Smooth muscle cell of the brain vasculature (primary cell): Measurements from ENCODE around the gene VENTX.

Source experiments
- DNase-seq: peaks from one replicate; pipeline ENCODE4 v3.0.0-alpha.2; 2012; ENCODE audit warnings: low read depth, low spot score

VENTX gene

DNA sequence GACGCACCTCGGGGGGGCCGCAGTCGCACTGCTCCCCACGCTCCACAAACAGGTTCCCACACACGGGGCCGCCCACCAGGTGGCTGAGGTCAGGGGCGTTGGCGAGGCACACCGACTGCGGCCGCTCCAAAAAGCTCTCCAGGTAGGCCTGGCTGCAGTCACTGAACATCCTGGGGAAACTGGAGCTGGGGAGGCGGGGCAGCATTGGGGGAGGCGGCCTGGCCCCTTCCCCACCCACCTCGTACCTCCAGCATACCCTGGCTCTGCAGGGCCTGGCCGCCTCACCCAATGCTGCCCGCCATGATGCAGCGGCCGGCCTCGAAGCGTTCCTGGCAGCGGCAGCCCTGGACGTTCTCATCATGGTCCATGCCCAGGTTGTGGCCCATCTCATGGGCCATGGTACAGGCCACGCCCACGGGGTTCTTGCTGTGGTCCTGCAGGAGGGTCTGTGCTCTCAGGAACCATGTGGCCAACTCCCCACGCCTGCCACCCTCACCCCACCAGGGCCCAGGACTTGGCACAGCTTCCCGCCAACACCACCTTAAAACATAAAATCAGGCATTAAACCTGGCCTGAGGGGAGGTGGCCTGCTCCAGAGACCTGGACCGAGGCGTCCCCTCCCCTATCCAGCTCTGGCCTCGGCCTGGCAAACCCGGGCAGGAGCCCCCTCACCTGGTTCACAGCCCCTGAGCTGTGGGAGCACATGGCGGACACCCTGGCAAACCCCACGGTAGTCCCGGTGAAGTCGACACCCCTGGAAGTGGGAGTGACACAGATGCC is 34.1 kb downstream of the VENTX start:
- DNase-seq, result no peak

DNA sequence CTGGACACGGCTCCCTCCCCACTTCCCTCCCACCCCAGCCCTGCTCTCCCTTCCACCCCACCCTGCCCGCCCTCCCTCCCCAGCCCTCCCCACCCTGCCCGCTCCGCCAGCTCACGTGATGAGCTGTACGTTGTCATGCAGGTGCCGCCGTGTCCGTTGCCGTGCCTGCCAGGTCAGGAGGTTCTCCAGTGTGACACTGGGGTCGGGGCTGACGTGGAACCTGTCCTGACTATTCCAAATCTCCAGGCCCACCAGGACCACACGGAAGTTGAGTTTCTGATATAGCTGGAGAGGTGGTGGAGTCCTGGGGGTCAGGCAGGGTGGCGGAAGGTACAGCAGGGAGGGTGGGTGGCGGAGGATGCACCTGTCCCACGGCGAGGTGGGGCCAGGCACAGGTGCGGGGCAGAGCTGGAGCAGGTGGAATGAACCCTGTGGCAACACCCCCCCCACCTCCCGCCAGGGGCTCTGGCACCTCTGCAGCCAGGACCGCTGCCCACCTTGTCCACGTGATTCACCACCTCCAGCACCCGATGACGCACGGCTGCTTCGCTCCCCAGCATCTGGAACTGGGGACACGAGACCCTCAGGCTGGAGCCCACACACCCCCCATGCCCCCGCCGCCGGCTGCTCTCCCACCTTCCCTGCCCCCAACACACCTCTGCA is 34.8 kb downstream of the VENTX start:
- no peak for DNase-seq

DNA sequence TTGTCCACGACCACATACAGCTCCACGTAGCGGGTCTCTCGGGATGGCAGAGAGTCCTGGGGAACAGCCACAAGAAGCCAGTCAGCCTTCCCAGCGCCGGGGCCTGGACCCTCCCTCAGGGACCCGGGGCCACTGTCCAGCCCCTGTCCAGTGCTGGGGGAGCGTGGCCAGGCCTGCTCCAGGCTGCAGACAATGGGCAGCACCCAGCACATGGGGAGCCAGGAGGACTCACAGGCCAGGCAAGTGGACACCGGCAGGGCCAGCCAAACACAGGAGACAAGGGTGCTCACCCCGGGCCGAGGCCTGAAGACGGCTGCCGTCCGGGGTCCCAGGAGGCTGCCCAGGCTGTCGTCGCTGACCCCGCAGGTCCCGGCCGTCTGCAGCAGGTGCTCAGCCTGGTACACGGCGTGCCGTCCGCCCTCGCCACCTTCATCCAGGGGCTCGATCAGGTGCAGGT is 35.3 kb downstream of the VENTX start:
- no peak for DNase-seq

DNA sequence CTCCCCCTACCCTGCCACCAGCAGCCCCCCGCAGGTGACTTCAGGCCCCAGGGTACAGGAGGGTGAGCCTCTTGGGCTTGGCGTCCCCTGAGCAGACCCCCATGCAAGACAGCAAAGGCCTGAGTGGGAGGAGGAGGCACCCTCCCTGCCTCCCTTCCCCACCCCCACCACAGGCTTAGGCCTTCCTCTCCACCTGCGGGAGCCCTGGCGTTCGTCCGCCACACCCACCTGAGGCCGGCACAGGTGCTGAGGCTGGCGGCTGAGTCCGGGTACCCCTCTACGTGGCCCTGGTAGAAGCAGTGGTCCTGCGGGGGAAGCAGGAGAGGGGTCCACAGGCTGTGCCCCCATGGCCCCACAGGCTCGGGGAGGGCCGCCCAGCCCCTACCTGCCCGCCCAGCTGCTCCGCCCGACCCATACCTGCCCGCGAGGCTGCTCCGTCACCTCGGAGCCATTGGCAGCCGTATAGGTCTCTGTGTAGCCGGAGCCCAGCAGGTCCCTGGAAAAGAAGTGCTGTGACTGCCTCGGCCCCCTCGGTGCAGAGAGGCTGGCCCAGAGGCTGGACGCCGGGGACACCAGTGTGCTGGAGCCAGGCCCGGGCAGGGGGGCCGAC is 36.0 kb downstream of the VENTX start:
- DNase-seq, result no peak

DNA sequence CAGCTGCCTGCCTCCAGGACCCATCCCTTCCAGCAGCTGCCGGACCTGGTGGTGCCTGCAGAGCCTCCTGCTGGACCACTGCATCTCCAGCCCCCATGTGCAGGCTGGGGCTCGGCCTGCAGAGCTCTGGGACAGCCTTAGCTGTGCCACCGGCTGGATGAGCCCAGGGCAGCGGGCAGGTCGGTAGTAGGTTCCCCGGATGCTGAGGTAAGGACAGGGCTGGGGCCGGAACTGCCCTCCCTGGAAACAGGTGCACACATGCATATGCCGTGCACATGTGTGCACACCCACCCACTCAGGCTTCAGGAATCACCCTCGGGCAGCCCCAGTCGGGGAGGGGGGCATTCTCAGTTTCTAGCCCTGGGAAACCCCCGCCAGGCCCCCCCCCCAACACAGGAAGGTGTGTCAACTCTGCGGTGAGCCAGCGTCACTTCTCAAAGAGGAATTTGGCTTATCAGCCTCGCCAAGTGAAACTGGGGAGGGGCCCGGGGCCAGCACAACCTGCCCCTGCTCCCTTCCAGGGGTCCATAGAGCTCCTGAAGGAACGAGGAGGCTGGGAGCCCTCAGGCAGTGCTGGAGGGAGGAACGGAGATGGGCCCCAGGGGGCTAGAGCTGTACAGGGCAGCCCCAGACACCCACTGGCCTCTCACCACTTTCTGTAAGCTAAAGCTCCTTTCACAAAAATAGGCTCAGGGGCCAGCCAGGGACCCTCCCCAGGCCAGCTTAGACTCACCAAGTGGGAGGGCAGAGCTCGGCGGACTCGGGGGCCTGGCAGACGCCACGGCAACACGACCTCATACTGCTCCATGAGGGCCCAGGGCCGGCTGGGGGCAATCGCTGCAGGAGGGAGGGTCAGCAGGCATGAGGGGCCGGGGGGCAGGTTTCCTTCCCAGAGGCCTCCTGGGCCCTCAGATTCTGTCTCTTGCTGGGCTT is 37.4 kb downstream of the VENTX start:
- no peak for DNase-seq

DNA sequence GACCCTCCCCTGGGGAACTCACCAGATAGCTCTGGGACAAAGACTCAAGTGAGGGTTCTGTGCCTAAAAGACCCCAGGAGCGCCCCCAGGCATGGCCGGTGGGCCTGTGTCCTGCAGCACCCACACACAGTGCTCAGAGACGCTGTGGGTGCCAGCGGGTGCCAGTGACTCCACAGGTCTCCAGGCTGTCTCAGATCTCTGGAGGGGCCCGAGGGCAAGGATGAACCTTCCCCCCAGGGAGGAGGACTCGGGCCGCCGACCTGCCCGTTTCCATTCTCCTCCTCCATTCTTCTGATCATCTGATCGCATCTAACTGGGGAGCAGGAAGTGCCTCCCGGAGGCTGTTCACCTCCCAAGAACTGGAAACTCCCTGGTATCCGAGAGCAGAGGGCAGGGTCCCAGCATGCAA is 38.0 kb downstream of the VENTX start:
- no peak for DNase-seq

DNA sequence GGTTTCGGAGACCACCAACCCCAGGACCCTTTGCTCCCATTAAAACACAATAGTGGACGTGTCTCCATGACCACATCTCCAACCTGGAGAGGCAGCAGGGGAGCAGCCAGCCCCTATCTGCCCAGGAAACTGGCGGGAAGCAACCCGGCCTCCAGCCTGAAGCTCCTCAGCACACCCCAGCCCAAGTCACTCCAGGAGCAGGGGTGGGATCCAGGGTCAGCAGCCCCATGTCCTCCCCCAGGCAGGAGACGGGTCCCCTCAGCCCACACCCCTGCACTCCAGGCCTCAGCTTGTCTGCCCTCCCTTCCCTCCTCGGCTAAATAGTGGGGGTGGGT is 38.4 kb downstream of the VENTX start:
- no peak for DNase-seq

DNA sequence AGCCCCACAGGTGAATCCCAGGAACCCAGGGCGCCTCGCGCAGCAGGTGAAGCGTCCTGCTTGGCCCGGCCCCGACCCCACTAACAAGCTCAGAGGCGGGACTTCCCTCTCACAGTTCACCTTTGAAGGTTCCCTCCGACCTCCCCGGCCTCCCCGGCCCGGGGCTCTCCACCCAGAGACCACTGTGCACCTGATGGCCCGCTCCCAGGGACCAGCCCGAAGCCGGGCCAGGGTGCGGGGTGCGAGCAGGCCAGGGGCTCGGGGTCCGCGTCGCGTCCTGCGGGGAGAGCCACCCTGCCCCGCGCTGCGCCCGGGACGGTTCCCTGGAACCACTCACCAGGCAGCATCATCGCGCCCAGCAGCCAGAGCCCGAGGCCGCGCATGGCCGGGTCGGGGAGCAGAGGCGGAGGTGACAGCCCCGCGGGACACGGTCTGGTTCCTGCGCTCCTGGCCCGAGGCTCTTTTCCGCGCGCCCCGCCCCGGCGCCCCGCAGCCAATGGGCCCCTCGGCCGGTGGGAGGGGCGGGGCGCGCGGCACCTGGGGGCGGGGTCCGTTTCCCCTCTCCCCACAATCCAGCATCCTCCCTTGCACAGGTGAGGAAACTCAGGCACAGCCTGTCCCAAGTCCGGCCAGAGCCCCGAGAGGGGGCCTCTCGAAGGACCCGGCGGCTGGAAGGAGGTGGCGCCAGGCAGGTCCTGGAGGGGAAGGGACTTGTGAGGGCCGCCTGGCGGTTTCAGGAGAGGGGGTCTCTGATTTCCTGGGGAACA is 39.0 kb downstream of the VENTX start, which contains the start of gene ADAM8:
TSS of gene ADAM8 (minus strand) at position 434 of the 767 bp plus-strand sequence. CDS start at position 383, 51 bp downstream.
- no peak for DNase-seq

DNA sequence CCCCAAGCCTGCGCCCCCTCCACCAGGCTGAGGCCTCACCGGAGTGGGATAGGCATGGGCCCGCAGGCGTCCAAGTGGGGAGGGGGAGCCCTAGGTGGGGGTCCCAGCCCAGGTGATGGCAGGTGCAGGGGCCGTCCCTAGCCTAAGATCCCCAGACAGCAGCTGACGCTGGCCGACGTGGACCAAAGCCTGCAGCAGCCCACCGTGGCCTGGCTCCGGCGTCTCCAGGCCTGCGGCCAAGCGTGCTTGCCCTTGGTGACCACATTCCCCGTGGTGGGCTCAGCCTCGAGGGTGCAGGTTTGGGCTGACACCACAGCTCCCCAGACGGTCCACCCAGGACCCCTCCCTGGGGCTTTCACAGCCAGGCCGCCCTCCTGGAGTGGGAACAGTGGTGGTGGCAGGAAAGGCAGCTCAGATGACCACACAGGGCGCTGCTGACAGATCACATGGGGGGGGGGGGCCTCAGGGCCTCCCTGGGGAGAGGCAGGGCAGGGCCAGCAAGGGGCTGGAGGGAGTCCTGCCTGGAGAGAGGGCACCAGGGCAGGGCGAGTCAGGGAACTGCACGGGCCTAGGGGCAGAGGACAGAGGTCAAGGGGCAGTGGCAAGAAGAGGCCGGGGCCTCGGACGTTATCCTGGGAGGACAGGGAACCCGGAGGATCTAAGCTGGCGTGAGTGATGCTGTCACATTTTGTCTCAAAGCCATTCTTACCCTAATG is 39.8 kb downstream of the VENTX start:
- DNase-seq, result no peak

DNA sequence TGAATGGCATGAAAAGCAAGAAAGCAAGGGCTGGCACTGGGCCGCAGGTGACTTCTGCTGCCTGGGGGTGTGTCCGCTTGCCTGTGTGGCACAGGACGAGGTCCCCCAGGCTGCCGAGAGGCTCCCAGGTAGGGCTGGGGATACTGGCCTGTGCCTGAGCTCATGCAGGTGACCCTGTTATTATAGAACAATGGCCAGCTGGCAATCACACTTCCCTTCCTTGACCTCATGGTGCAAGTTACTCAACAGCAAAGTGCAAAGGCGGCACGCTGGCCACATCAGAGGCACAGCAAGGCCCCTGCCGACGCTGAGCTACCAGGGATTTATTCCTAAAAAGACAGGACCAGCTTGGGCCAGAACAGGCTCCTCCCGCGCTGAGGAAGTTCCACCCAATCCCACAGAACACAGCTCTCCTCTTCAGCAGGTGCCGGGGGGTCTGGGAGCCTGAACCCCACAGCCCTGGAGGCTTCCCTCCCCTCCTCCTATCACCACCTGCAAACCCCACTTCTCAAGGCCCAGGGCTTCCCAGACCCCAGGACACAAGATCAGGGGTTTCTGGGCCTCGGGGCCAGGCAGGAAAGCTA is 40.4 kb downstream of the VENTX start:
- no peak for DNase-seq

DNA sequence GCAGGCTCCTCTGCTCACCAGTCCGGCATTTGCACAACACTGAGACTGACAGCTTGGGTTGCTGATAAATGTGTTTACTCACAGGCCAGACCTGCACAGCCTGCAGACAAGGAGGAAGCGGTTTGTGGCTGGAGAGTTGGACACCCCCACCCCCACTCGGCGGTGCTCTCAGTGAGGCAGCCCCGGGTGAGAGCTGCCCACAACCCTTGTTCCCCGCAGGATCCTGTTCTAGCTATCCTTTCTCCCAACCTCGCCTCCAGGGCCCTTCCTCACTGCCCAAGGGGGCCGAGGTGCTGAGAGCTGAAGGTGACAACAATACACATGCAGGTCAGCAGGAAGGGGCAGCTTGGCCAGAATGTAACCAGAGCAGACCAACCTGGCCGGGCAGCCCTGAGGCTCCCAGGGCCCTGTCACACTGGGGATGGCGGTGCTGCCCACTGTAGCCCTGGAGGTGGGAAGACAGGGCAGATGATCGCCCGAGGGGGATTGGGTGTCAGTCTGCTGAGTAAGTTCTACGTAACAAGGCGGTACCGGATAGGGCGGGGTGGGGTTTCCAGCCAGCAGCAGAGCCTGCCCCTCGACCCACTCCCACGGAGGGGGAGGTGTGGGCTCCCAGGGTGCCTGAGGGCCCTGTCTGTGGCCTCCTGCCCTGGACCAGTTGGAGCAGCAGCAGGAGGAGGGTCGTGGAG is 41.1 kb downstream of the VENTX start:
- DNase-seq, result no peak

DNA sequence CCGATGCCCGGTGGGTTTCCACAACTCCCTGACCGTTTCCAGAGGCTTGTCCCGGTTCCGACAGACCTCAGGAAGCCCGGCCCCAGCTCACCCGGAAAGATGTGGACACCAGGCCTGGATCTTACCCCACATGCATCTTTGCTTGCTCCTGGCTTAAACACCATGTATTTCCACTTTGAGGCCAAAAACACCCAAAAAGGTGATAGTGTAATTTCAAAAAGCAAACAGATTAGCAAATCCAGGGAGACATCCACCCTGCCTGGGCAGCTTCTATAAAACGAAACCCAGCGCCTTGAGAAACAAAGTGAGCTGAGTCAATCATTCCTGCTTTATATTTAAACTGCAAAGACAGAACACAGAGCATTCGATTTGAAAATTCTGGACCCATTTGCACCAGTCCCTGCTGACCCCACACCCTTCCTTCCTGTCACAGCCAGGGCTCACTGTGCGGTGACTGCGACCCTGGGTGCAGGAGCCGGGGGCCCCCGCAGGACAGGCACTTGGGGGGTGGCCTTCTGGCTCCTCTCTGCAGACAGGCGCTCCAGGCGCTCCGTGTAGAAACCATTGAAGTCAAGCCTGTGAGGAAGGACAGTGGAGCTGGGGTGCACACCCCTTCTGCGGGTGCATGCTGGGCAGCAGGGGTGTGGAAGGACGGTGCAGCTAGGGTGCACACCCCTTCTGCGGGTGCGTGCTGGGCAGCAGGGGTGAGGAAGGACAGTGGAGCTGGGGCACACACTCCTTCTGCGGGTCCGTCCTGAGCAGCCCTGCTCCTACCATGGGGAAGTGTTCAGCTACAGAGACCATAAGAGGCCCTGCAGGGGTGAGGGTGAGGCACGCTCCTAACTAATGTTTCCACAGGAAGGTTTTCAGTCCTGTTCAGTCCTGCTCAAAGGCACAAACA is 41.9 kb downstream of the VENTX start:
- no peak for DNase-seq

DNA sequence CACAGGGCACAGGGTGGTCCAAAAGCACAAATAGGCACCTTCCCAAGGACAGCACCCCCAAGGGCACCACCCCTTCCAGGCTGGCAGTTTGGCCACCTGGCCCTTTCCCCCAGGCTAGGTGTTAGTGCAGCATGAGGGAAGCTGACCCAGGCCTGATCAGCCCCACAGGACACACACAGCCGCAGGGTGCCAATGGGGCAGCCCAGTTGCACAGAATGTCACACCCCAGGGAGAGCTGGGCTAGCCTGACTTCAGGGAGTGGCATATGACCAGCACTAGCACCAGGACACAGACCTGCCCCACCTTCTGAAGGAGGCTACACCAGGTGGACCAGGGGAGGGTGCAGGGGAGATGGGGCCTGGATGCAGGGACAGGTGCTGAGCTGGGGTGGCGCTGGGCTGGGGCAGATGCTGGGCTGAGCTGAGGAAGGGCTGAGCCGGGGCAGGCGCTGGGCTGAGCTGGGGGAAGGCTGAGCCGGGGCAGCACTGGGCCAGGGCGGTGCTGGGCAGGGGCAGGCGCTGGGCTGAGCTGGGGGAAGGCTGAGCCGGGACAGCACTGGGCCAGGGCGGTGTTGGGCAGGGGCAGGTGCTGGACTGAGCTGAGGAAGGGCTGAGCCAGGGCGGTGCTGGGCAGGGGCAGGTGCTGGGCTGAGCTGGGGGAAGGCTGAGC is 42.9 kb downstream of the VENTX start:
- no peak for DNase-seq

DNA sequence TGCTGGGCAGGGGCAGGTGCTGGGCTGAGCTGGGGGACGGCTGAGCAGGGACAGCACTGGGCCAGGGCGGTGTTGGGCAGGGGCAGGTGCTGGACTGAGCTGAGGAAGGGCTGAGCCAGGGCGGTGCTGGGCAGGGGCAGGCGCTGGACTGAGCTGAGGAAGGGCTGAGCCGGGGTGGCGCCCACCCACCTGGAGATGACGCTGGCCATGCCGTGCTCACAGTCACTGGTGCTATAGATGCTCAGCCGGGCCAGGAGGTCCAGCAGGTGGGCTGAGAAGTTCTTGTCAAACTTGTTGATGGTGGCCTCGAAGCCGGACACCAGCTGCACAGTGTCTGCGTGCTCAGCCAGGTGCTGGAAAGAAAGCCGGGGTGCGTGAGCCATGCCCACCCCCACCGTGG is 43.4 kb downstream of the VENTX start:
- DNase-seq, result no peak

DNA sequence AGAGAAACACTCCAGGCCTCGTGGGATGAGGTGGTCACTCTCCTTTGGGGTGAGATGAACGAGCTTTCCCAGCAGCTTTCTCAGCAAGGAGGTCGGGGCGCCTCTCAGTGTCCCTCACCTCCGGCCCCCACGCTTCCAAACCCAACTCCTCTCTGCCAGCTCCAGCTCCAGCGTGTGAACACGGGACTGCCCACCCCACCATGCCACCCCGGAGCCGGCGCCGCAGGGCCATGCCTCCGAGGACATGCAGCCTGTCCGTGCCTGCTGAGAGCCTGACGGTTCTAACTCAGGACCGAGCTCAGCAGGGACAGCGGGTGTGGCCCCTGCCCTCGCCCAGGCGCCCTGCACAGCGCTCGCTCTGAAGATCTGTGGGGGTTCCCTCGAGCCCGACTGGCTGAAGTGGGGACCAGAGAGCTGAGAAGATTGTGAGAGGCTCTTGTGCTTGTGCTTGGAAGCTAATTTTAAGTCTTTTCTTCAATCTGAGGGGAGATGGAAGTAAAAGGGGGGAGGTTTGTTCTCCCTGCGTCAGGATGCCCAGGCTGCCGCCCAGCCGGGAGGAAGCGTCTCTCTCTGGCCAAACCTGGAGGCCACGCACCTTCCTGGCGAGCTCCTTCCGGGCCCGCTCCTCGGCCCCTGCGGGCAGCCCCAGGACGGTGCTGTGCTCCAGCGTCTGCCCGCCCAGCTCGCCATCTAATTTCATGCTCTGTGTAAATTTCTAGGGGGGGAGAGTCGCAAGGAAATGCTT is 44.1 kb downstream of the VENTX start:
- no peak for DNase-seq

DNA sequence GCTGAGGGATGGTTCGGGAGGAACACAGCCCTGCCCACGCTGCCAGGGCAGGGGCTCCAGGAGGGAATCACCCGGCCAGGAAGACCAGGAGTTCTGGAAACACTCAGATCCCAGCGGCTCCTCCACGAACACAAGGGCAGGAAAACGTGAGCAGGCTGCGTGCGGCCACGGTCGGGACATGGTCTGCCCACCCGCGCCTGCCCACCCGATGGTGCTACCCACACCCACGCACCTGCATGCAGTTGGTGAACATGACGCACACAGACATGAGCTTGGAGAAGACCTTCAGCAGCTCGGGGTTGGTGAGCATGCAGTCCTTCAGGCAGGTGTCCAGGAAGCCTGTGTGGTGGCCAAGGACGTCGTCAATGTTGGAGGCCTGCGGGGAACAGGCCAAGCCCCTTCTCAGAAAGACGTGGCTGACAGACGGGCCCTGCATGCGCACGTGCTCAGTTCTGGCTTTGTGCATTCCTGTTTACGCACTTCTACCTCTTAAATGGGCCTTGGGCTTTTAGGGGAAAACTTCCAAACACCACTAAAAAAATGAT is 45.3 kb downstream of the VENTX start:
- no peak for DNase-seq

DNA sequence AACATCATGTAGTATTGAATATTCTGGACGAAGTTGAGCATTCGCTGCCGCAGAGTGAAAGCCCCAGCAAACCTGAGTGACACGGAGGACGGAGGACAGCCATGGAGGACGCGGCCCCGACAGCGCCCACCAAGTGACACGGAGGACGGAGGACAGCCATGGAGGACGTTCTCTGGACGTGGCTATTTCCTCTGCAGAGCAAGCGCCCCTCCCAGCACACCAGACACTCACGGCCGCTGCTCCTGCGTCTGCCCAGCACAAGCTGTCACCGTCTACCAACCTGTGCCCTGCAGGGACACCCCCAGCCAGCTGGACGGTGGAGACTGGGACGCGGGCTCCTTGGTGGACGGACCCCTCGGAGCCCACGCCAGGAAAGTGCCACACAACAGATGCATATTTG is 46.3 kb downstream of the VENTX start:
- DNase-seq, result no peak
